ENCODE results near the gene SH3PXD2A.

Gene SH3PXD2A

GRCh38 chr10:103804871-103805270 lies 50.5 kb downstream of the SH3PXD2A start:
- DNase-seq (ENCODE audit: low read depth): no peak

GRCh38 chr10:103803941-103804340 lies 51.4 kb downstream of the SH3PXD2A start:
- no peak for DNase-seq (ENCODE audit: low read depth)
- TF ChIP-seq CTCF (conservative IDR thresholded peaks at IDR 0.05; ENCODE audit: control insufficient read depth, insufficient read depth, low read depth, low read length): no peak
- H3K4me3 ChIP-seq (ENCODE audit: control insufficient read depth, low read depth, low read length): no peak overlapping the region

More at GRCh38 chr10:103804871-103805270, 50.5 kb downstream of the SH3PXD2A start:
- H3K4me3 ChIP-seq (ENCODE audit: control insufficient read depth, low read depth, low read length): no peak overlapping the region
- no peak for TF ChIP-seq CTCF (conservative IDR thresholded peaks at IDR 0.05; ENCODE audit: control insufficient read depth, insufficient read depth, low read depth, low read length)

GRCh38 chr10:103802637-103803353 lies 52.6 kb downstream of the SH3PXD2A start:
- no peak for TF ChIP-seq CTCF (conservative IDR thresholded peaks at IDR 0.05; ENCODE audit: control insufficient read depth, insufficient read depth, low read depth, low read length)
- H3K4me3 ChIP-seq (ENCODE audit: control insufficient read depth, low read depth, low read length): no peak overlapping the region

GRCh38 chr10:103802081-103802480 lies 53.3 kb downstream of the SH3PXD2A start:
- TF ChIP-seq CTCF (conservative IDR thresholded peaks at IDR 0.05; ENCODE audit: control insufficient read depth, insufficient read depth, low read depth, low read length): no peak

More at GRCh38 chr10:103802637-103803353, 52.6 kb downstream of the SH3PXD2A start:
- DNase-seq (ENCODE audit: low read depth): no peak

GRCh38 chr10:103800789-103801540 lies 54.4 kb downstream of the SH3PXD2A start:
- DNase-seq (ENCODE audit: low read depth): no peak
- no peak for TF ChIP-seq CTCF (conservative IDR thresholded peaks at IDR 0.05; ENCODE audit: control insufficient read depth, insufficient read depth, low read depth, low read length)
- H3K4me3 ChIP-seq (ENCODE audit: control insufficient read depth, low read depth, low read length): no peak overlapping the region

More at GRCh38 chr10:103802081-103802480, 53.3 kb downstream of the SH3PXD2A start:
- DNase-seq (ENCODE audit: low read depth): no peak
- no peak overlapping the region for H3K4me3 ChIP-seq (ENCODE audit: control insufficient read depth, low read depth, low read length)

GRCh38 chr10:103800089-103800488 lies 55.3 kb downstream of the SH3PXD2A start:
- no peak overlapping the region for H3K4me3 ChIP-seq (ENCODE audit: control insufficient read depth, low read depth, low read length)
- DNase-seq (ENCODE audit: low read depth): no peak
- TF ChIP-seq CTCF (conservative IDR thresholded peaks at IDR 0.05; ENCODE audit: control insufficient read depth, insufficient read depth, low read depth, low read length): no peak
